GM12878 (cell line): ENCODE data around the gene SQSTM1. TPM values are rescaled to one million over a fixed set of nuclear protein-coding genes. Genes with fewer than 3 reads are reported as not detected.

Source experiments
- ATAC-seq: fragments of 200-7000 bp; cut with Tn5 transposase; 3 replicates; pipeline ENCODE4 v1.9.1; 2020; ENCODE audit warnings: mild to moderate bottlenecking, moderate library complexity
- BruUV-seq: library from RNA; stranded (reverse); fragments of 400-500 nt; replicated peaks from 2 replicates; lab custom pipeline; 2021; lab: Mats Ljungman, UMichigan
- CTCF ChIA-PET: fragments of 300-600 bp; sonication (Branson Sonifier 250); formaldehyde crosslinking; extraction: SDS; loops from one replicate; lab custom pipeline; 2021; ENCODE audit warnings: inconsistent platforms; lab: Yijun Ruan, JAX
- POLR2A ChIA-PET: fragments of 350-600 bp; formaldehyde crosslinking; extraction: SDS; loops from one replicate; lab custom pipeline; 2021; ENCODE audit warnings: inconsistent platforms; lab: Charles Lee
- RAD21 ChIA-PET: fragments of 300-600 bp; sonication (Branson Sonifier 250); formaldehyde crosslinking; loops from one replicate; lab custom pipeline; 2023; ENCODE audit warnings: antibody characterized with exemption; ENCODE audit not compliant: unreplicated experiment; lab: Charles Lee
- SMC1A ChIA-PET: fragments of 300-600 bp; sonication (Branson Sonifier 250); formaldehyde crosslinking; loops from one replicate; lab custom pipeline; 2023; ENCODE audit not compliant: unreplicated experiment, uncharacterized antibody; lab: Charles Lee
- DNase-seq: peaks from one replicate; pipeline ENCODE4 v3.0.0-alpha.2; 2011; ENCODE audit warnings: low read depth, low spot score
- FAIRE-seq: peaks from 3 replicates; lab custom pipeline; 2011; peaks lifted over from hg19 to GRCh38; lab: Jason Lieb, UNC
- H2AFZ ChIP-seq: 2 replicates; pipeline ENCODE4 v1.6.0; 2011; ENCODE audit warnings: low read depth, low read length, control low read depth; ENCODE audit not compliant: control insufficient read depth
- H3K27ac ChIP-seq: 2 replicates; pipeline ENCODE4 v1.5.1; 2011; ENCODE audit warnings: control low read depth; ENCODE audit not compliant: control insufficient read depth, insufficient read depth
- H3K27me3 ChIP-seq, 2 experiments: replicated peaks in 1 of 2; 2 replicates each; pipeline versions ENCODE4 v1.6.0 to v1.6.1; 2011; ENCODE audit warnings: low read length in 1 of 2; ENCODE audit not compliant: control insufficient read depth in 2 of 2, insufficient read depth in 2 of 2
- H3K36me3 ChIP-seq, 2 experiments: 2 replicates each; pipeline ENCODE4 v1.5.1; 2011; ENCODE audit warnings: low read length in 1 of 2; ENCODE audit not compliant: control insufficient read depth in 2 of 2, insufficient read depth in 2 of 2
- H3K4me1 ChIP-seq: 2 replicates; pipeline ENCODE4 v1.6.1; 2011; ENCODE audit warnings: mild to moderate bottlenecking, low read length, moderate library complexity, mixed read lengths; ENCODE audit not compliant: control insufficient read depth, insufficient read depth
- H3K4me2 ChIP-seq: 2 replicates; pipeline ENCODE4 v1.6.0; 2011; ENCODE audit warnings: control low read depth; ENCODE audit not compliant: control insufficient read depth, insufficient read depth
- H3K4me3 ChIP-seq: fragments of 200-600 bp; sonication (generic); 2 replicates; pipeline ENCODE4 v1.5.1; 2016
- H3K79me2 ChIP-seq: 2 replicates; pipeline ENCODE4 v1.6.0; 2011; ENCODE audit warnings: low read length; ENCODE audit not compliant: control insufficient read depth, insufficient read depth
- H3K9ac ChIP-seq: 2 replicates; pipeline ENCODE4 v1.8.0; 2011; ENCODE audit warnings: low read length, control low read depth, mixed read lengths; ENCODE audit not compliant: control insufficient read depth, insufficient read depth
- H3K9me3 ChIP-seq: replicated peaks from 3 replicates; pipeline ENCODE4 v1.5.1; 2011; ENCODE audit warnings: mild to moderate bottlenecking, low read length; ENCODE audit not compliant: control insufficient read depth, insufficient read depth
- H4K20me1 ChIP-seq: 2 replicates; pipeline ENCODE4 v1.6.0; 2011; ENCODE audit not compliant: control insufficient read depth, insufficient read depth
- CHD2 ChIP-seq: IDR thresholded peaks from 2 replicates; pipeline ENCODE4 v1.6.1; 2011; ENCODE audit warnings: low read depth, low read length, improper control_type of control experiment, borderline replicate concordance
- GATAD2B ChIP-seq: fragments of 450-650 bp; conservative IDR thresholded peaks from 2 replicates; pipeline ENCODE4 v1.6.1; 2017; ENCODE audit warnings: low read depth, mild to moderate bottlenecking, moderate library complexity
- HDAC2 ChIP-seq: fragments of 200-600 bp; sonication (generic); IDR thresholded peaks from 2 replicates; pipeline ENCODE4 v1.6.1; 2017
- HDAC6 ChIP-seq: fragments of 200-600 bp; sonication (generic); IDR thresholded peaks from one replicate; pipeline ENCODE4 v1.8.0; 2017; ENCODE audit warnings: antibody characterized with exemption; ENCODE audit not compliant: unreplicated experiment
- HDGF ChIP-seq: fragments of 450-650 bp; IDR thresholded peaks from 2 replicates; pipeline ENCODE4 v1.6.1; 2016; ENCODE audit warnings: antibody characterized with exemption
- JUNB ChIP-seq: IDR thresholded peaks from 2 replicates; pipeline ENCODE4 v1.6.1; 2016; ENCODE audit warnings: antibody characterized with exemption, mild to moderate bottlenecking
- MTA2 ChIP-seq: fragments of 450-650 bp; IDR thresholded peaks from 2 replicates; pipeline ENCODE4 v1.6.1; 2016; ENCODE audit warnings: low read depth, mild to moderate bottlenecking, moderate library complexity
- PML ChIP-seq: IDR thresholded peaks from 2 replicates; pipeline ENCODE4 v1.6.1; 2012; ENCODE audit warnings: low read length, inconsistent platforms
- SRF ChIP-seq, 2 experiments: IDR thresholded peaks; 2 replicates each; pipeline ENCODE4 v1.6.1; 2011; ENCODE audit warnings: low read depth in 2 of 2, low read length in 2 of 2, mild to moderate bottlenecking in 1 of 2, moderate library complexity in 1 of 2
- SUZ12 ChIP-seq: fragments of 200-600 bp; sonication (generic); IDR thresholded peaks from one replicate; pipeline ENCODE4 v1.6.1; 2018; ENCODE audit warnings: antibody characterized with exemption, mild to moderate bottlenecking; ENCODE audit not compliant: unreplicated experiment
- TAF1 ChIP-seq: IDR thresholded peaks from 2 replicates; pipeline ENCODE4 v1.6.1; 2011; ENCODE audit warnings: mild to moderate bottlenecking, low read depth, low read length, borderline replicate concordance
- YY1 ChIP-seq: IDR thresholded peaks from 2 replicates; pipeline ENCODE4 v1.6.1; 2011; ENCODE audit warnings: low read depth, mild to moderate bottlenecking, low read length
- ZBED1 ChIP-seq: IDR thresholded peaks from 2 replicates; pipeline ENCODE4 v1.6.1; 2016; ENCODE audit warnings: borderline replicate concordance
- ZBTB33 ChIP-seq: fragments of 450-650 bp; IDR thresholded peaks from 2 replicates; pipeline ENCODE4 v1.6.1; 2017; ENCODE audit warnings: mild to moderate bottlenecking
- WGBS: methylation state at CpG from one replicate; pipeline ENCODE4 v1.1.6; 2016; ENCODE audit warnings: low lambda C conversion rate; ENCODE audit not compliant: insufficient replicate concordance, insufficient coverage; ENCODE audit errors: missing lambda C conversion rate; 5-methylcytosine and 5-hydroxymethylcytosine counted together
- in situ Hi-C: fragments of 300-500 bp; cut with MboI; formaldehyde crosslinking; loops from 9 replicates; pipeline ENCODE4 v1.14.3; 2018; ENCODE audit warnings: mixed read lengths
- intact Hi-C: fragments of 100-400 bp; cut with micrococcal nuclease; formaldehyde crosslinking; loops from one replicate; pipeline ENCODE4 v1.14.2; 2022; ENCODE audit not compliant: unreplicated experiment
- polyA plus RNA-seq, 11 experiments: library from polyadenylated mRNA; depleted of rRNA in 4 of 11; unstranded in 6 of 11; stranded (reverse) in 5 of 11; fragments of >200 nt; fragmentation: Nextera tagmentation in 4 of 11; fragmentation: Illumina TruSeq in 1 of 11; extraction: Ambion mirVana in 4 of 11; extraction: Trizol in 1 of 11; gene quantifications; 1 replicate in 1 of 11; 2 replicates in 10 of 11; pipeline versions ENCODE4 v1.2.1 to v1.2.3, GENCODE V29; 2011 to 2016; ENCODE audit warnings: inconsistent platforms in 2 of 11, missing spikeins in 2 of 11, low read depth in 1 of 11
- total RNA-seq, 4 experiments: library from RNA; depleted of rRNA in 3 of 4; stranded (reverse); fragments of >200 nt in 3 of 4; fragmentation: Illumina TruSeq in 1 of 4; extraction: Trizol in 1 of 4; gene quantifications; 2 replicates each; pipeline versions ENCODE4 v1.2.1 to v1.2.3, GENCODE V29; 2013 to 2021
- TF ChIP-seq, protein P1 (sequence below): IDR thresholded peaks from 2 replicates; pipeline ENCODE4 v1.6.1; 2011; ENCODE audit warnings: borderline replicate concordance, low read depth, mild to moderate bottlenecking, moderate library complexity, mixed read lengths, low read length; ENCODE audit not compliant: insufficient read depth; ENCODE audit errors: extremely low read length
- TF ChIP-seq, protein P2 (sequence below): fragments of 450-650 bp; IDR thresholded peaks from 2 replicates; pipeline ENCODE4 v1.6.1; 2017; ENCODE audit warnings: mild to moderate bottlenecking, low read depth, inconsistent platforms; ENCODE audit not compliant: poor library complexity, severe bottlenecking
- TF ChIP-seq, protein P3 (sequence below): fragments of 450-650 bp; formaldehyde crosslinking; IDR thresholded peaks from 2 replicates; pipeline ENCODE4 v1.4.0; 2020; ENCODE audit warnings: mild to moderate bottlenecking, moderate library complexity

The SQSTM1 gene
- total and polyA plus RNA-seq, 10 of the 15 experiments (the other 5 are each of a cell fraction or from before 2014, with no cell fraction given): 6.3 to 138 (median 62.1) TPM

- SMC1A ChIA-PET: interaction anchor here (1.3 kb wide), 1 partner anchor 108 kb away, joined by 3 read pairs; no protein-coding TSS in a partner anchor
- no peaks in the 10 kb centered on the region for H3K27me3 ChIP-seq
- no peaks in the 10 kb centered on the region for H3K79me2 ChIP-seq
- RAD21 ChIA-PET: no interaction called here
- ATAC-seq (no peak), DNase-seq (no peak)
- H2AFZ ChIP-seq: no peak overlapping the region
- no peak overlapping the region for H3K4me3 ChIP-seq
- H3K4me1 ChIP-seq: no peaks in the 10 kb centered on the region
- no TSS peak for BruUV-seq
- in situ Hi-C loops (no loop called here), intact Hi-C loops (no loop called here)
- 97% methylated on average over 6 of the region's 6 CpGs for WGBS
- no peaks in the 10 kb centered on the region; the same call in 2 of the 3 replicates for H3K9me3 ChIP-seq
- no peak overlapping the region for H3K9ac ChIP-seq
- no peak overlapping the region for H3K27ac ChIP-seq
- TF ChIP-seq ZBED1 (no peak), ZBTB33 (no peak), GATAD2B (no peak), YY1 (no peak), SRF (IDR thresholded peaks at IDR 0.05; ENCODE audit: low read depth in 2 of 2, low read length in 2 of 2) (no peak), HDAC6 (no peak), TAF1 (no peak), HDAC2 (no peak), CHD2 (no peak), PML (no peak), MTA2 (no peak), SUZ12 (no peak), HDGF (no peak), JUNB (no peak)
- TF ChIP-seq, protein P1, sequence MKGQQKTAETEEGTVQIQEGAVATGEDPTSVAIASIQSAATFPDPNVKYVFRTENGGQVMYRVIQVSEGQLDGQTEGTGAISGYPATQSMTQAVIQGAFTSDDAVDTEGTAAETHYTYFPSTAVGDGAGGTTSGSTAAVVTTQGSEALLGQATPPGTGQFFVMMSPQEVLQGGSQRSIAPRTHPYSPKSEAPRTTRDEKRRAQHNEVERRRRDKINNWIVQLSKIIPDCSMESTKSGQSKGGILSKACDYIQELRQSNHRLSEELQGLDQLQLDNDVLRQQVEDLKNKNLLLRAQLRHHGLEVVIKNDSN: no peak
- TF ChIP-seq, protein P2, sequence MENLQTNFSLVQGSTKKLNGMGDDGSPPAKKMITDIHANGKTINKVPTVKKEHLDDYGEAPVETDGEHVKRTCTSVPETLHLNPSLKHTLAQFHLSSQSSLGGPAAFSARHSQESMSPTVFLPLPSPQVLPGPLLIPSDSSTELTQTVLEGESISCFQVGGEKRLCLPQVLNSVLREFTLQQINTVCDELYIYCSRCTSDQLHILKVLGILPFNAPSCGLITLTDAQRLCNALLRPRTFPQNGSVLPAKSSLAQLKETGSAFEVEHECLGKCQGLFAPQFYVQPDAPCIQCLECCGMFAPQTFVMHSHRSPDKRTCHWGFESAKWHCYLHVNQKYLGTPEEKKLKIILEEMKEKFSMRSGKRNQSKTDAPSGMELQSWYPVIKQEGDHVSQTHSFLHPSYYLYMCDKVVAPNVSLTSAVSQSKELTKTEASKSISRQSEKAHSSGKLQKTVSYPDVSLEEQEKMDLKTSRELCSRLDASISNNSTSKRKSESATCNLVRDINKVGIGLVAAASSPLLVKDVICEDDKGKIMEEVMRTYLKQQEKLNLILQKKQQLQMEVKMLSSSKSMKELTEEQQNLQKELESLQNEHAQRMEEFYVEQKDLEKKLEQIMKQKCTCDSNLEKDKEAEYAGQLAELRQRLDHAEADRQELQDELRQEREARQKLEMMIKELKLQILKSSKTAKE: no peak
- TF ChIP-seq, protein P3, sequence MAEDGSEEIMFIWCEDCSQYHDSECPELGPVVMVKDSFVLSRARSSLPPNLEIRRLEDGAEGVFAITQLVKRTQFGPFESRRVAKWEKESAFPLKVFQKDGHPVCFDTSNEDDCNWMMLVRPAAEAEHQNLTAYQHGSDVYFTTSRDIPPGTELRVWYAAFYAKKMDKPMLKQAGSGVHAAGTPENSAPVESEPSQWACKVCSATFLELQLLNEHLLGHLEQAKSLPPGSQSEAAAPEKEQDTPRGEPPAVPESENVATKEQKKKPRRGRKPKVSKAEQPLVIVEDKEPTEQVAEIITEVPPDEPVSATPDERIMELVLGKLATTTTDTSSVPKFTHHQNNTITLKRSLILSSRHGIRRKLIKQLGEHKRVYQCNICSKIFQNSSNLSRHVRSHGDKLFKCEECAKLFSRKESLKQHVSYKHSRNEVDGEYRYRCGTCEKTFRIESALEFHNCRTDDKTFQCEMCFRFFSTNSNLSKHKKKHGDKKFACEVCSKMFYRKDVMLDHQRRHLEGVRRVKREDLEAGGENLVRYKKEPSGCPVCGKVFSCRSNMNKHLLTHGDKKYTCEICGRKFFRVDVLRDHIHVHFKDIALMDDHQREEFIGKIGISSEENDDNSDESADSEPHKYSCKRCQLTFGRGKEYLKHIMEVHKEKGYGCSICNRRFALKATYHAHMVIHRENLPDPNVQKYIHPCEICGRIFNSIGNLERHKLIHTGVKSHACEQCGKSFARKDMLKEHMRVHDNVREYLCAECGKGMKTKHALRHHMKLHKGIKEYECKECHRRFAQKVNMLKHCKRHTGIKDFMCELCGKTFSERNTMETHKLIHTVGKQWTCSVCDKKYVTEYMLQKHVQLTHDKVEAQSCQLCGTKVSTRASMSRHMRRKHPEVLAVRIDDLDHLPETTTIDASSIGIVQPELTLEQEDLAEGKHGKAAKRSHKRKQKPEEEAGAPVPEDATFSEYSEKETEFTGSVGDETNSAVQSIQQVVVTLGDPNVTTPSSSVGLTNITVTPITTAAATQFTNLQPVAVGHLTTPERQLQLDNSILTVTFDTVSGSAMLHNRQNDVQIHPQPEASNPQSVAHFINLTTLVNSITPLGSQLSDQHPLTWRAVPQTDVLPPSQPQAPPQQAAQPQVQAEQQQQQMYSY (CRISPR knock-in tag): no peak
- TF ChIP-seq, all 136 proteins: peak for 0
- no peak for FAIRE-seq
- POLR2A ChIA-PET: interaction anchor here (0.5 kb wide), 1 partner anchor 10 kb away, joined by 4 read pairs; no protein-coding TSS in a partner anchor
- H3K36me3 ChIP-seq: peaks cover 7 to 13% of the 10 kb centered on the region in 2 experiments; a peak in 3 of 4 replicates
- H3K4me2 ChIP-seq: no peak overlapping the region
- CTCF ChIA-PET: no interaction called here
- H4K20me1 ChIP-seq: no peaks in the 10 kb centered on the region
These were observed 46.4 kb downstream of the SQSTM1 start for GRCh38 chr5:179867079-179867465.
